Measurements from ENCODE around the gene TPTE. TPM values are rescaled to one million over a fixed set of nuclear protein-coding genes. Genes with fewer than 3 reads are reported as not detected.
"Not testable (repeated sequence)": the region's sequence is repeated elsewhere in the genome, so short reads cannot be mapped to it uniquely, and the experiment has no call there.

Gene TPTE
- total RNA-seq (ENCODE audit: unreplicated experiment), result not detected
- long read RNA-seq, result 0 reads

- Mint-ChIP-seq H3K4me3 (ENCODE audit: unreplicated experiment) (no peak within 1 kb of the TSS), H3K27me3 (ENCODE audit: unreplicated experiment) (peaks cover 18% of the 10 kb centered on the region), H3K27ac (ENCODE audit: unreplicated experiment) (no peak within 1 kb of the TSS), H3K4me1 (ENCODE audit: low read depth, unreplicated experiment) (no peaks in the 10 kb centered on the region), H3K9me3 (ENCODE audit: unreplicated experiment) (peaks cover 43% of the 10 kb centered on the region), H3K36me3 (ENCODE audit: unreplicated experiment) (peaks cover 19% of the 10 kb centered on the region)
- TF ChIP-seq, protein P1, sequence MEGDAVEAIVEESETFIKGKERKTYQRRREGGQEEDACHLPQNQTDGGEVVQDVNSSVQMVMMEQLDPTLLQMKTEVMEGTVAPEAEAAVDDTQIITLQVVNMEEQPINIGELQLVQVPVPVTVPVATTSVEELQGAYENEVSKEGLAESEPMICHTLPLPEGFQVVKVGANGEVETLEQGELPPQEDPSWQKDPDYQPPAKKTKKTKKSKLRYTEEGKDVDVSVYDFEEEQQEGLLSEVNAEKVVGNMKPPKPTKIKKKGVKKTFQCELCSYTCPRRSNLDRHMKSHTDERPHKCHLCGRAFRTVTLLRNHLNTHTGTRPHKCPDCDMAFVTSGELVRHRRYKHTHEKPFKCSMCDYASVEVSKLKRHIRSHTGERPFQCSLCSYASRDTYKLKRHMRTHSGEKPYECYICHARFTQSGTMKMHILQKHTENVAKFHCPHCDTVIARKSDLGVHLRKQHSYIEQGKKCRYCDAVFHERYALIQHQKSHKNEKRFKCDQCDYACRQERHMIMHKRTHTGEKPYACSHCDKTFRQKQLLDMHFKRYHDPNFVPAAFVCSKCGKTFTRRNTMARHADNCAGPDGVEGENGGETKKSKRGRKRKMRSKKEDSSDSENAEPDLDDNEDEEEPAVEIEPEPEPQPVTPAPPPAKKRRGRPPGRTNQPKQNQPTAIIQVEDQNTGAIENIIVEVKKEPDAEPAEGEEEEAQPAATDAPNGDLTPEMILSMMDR (IDR thresholded peaks at IDR 0.05; ENCODE audit: partially characterized antibody, unreplicated experiment), result no peak
- no peak for DNase-seq
Observed at GRCh38 chr21:10521091-10521598, at the start of gene TPTE. TSS of gene TPTE (plus strand) at chr21:10521583. CDS start at chr21:10538724, 17,141 bp downstream.

DNA sequence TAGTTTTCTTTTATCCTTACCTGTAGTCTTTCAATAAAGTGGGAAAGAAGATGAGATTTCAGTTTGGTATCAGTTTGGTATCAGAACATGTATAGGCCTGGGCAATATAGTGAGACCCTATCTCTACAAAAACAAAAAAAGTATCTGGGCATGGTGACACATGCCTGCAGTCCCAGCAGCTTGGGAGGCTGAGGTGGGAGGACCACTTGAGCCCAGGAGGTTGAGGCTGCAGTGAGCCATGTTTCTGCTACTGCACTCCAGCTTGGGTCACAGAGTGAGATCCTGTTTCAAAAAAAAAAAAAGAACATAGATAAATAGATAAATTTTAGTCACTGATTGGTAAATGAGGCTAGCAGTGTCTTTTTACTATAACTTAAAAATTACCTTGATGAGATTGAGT lies 49.4 kb upstream of the TPTE start:
- H3K27ac Mint-ChIP-seq (ENCODE audit: unreplicated experiment); H3K27me3 Mint-ChIP-seq (ENCODE audit: unreplicated experiment); H3K4me3 Mint-ChIP-seq (ENCODE audit: unreplicated experiment); DNase-seq; H3K9me3 Mint-ChIP-seq (ENCODE audit: unreplicated experiment); H3K4me1 Mint-ChIP-seq (ENCODE audit: low read depth, unreplicated experiment); H3K36me3 Mint-ChIP-seq (ENCODE audit: unreplicated experiment): not testable (repeated sequence)

GRCh38 chr21:10477794-10478193 lies 43.6 kb upstream of the TPTE start:
- not testable (repeated sequence) for H3K27me3 Mint-ChIP-seq (ENCODE audit: unreplicated experiment); H3K27ac Mint-ChIP-seq (ENCODE audit: unreplicated experiment); H3K36me3 Mint-ChIP-seq (ENCODE audit: unreplicated experiment); H3K4me1 Mint-ChIP-seq (ENCODE audit: low read depth, unreplicated experiment); H3K4me3 Mint-ChIP-seq (ENCODE audit: unreplicated experiment); DNase-seq; H3K9me3 Mint-ChIP-seq (ENCODE audit: unreplicated experiment)

DNA sequence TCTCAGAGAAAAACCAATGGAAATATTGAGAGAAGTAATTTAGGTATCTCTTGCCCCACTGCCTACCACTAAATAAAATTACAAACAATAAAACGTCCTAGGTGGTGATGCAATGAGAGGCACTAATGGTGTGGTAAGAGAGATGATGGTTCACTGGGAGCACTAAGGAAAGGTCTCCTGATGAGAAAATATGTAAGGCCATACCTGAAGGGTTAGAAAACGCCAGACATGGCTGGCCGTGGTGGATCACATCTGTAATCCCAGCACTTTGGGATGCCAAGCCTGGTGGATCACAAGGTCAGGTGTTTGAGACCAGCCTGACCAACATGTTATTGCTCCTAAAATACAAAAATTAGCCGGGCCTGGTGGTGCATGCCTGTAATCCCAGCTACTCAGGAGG lies 41.5 kb upstream of the TPTE start:
- not testable (repeated sequence) for H3K27ac Mint-ChIP-seq (ENCODE audit: unreplicated experiment); H3K9me3 Mint-ChIP-seq (ENCODE audit: unreplicated experiment); H3K4me1 Mint-ChIP-seq (ENCODE audit: low read depth, unreplicated experiment)

GRCh38 chr21:10484864-10485263 lies 36.5 kb upstream of the TPTE start:
- not testable (repeated sequence) for H3K36me3 Mint-ChIP-seq (ENCODE audit: unreplicated experiment); H3K4me3 Mint-ChIP-seq (ENCODE audit: unreplicated experiment); H3K27ac Mint-ChIP-seq (ENCODE audit: unreplicated experiment); DNase-seq; H3K27me3 Mint-ChIP-seq (ENCODE audit: unreplicated experiment); H3K4me1 Mint-ChIP-seq (ENCODE audit: low read depth, unreplicated experiment); H3K9me3 Mint-ChIP-seq (ENCODE audit: unreplicated experiment)

More for the DNA sequence above, 41.5 kb upstream of the TPTE start:
- not testable (repeated sequence) for H3K36me3 Mint-ChIP-seq (ENCODE audit: unreplicated experiment); H3K4me3 Mint-ChIP-seq (ENCODE audit: unreplicated experiment); DNase-seq; H3K27me3 Mint-ChIP-seq (ENCODE audit: unreplicated experiment)

- H3K27ac Mint-ChIP-seq (ENCODE audit: unreplicated experiment); H3K4me1 Mint-ChIP-seq (ENCODE audit: low read depth, unreplicated experiment); H3K36me3 Mint-ChIP-seq (ENCODE audit: unreplicated experiment); H3K9me3 Mint-ChIP-seq (ENCODE audit: unreplicated experiment); H3K4me3 Mint-ChIP-seq (ENCODE audit: unreplicated experiment); DNase-seq; H3K27me3 Mint-ChIP-seq (ENCODE audit: unreplicated experiment): not testable (repeated sequence)
Observed at GRCh38 chr21:10490453-10490852, 30.9 kb upstream of the TPTE start.

DNA sequence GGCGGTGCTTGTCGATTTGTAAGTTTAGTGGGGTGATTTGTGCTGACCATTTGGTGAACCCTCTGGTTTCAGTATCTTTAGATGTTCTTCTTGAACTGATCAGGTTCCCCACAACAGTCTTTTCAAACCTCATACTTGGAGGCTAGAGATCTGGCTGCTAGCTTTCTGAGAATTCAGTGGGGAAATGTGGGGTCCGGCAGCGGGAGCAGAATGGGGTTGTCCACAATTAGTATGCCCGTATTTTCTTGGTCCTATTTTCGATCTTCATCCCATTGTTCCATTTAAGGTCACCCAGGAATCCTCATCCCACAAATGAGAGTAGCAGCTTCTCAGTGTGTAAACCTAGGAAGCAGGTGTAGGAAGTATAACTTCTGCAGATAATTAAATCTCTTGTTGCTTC lies 10.3 kb upstream of the TPTE start:
- Mint-ChIP-seq H3K4me1 (ENCODE audit: low read depth, unreplicated experiment) (no peaks in the 10 kb centered on the region), H3K36me3 (ENCODE audit: unreplicated experiment) (peaks cover 8% of the 10 kb centered on the region), H3K4me3 (ENCODE audit: unreplicated experiment) (no peak overlapping the region), H3K9me3 (ENCODE audit: unreplicated experiment) (peaks cover 12% of the 10 kb centered on the region), H3K27me3 (ENCODE audit: unreplicated experiment) (peaks cover 5% of the 10 kb centered on the region), H3K27ac (ENCODE audit: unreplicated experiment) (no peak overlapping the region)
- TF ChIP-seq, protein P1 (IDR thresholded peaks at IDR 0.05; ENCODE audit: partially characterized antibody, unreplicated experiment), result no peak
- DNase-seq, result no peak

- Mint-ChIP-seq H3K27me3 (ENCODE audit: unreplicated experiment) (peaks cover 23% of the 10 kb centered on the region), H3K9me3 (ENCODE audit: unreplicated experiment) (peaks cover 38% of the 10 kb centered on the region), H3K36me3 (ENCODE audit: unreplicated experiment) (peaks cover 15% of the 10 kb centered on the region)
- not testable (repeated sequence) for DNase-seq; H3K4me1 Mint-ChIP-seq (ENCODE audit: low read depth, unreplicated experiment); H3K4me3 Mint-ChIP-seq (ENCODE audit: unreplicated experiment); H3K27ac Mint-ChIP-seq (ENCODE audit: unreplicated experiment)
Observed at GRCh38 chr21:10516889-10517288, 4.5 kb upstream of the TPTE start.

- not testable (repeated sequence) for H3K4me1 Mint-ChIP-seq (ENCODE audit: low read depth, unreplicated experiment); DNase-seq; H3K27ac Mint-ChIP-seq (ENCODE audit: unreplicated experiment); H3K4me3 Mint-ChIP-seq (ENCODE audit: unreplicated experiment)
- peaks cover 40% of the 10 kb centered on the region for H3K9me3 Mint-ChIP-seq (ENCODE audit: unreplicated experiment)
- H3K27me3 Mint-ChIP-seq (ENCODE audit: unreplicated experiment), result peaks cover 21% of the 10 kb centered on the region
- H3K36me3 Mint-ChIP-seq (ENCODE audit: unreplicated experiment), result peaks cover 15% of the 10 kb centered on the region
Observed at GRCh38 chr21:10517904-10518303, 3.5 kb upstream of the TPTE start.

DNA sequence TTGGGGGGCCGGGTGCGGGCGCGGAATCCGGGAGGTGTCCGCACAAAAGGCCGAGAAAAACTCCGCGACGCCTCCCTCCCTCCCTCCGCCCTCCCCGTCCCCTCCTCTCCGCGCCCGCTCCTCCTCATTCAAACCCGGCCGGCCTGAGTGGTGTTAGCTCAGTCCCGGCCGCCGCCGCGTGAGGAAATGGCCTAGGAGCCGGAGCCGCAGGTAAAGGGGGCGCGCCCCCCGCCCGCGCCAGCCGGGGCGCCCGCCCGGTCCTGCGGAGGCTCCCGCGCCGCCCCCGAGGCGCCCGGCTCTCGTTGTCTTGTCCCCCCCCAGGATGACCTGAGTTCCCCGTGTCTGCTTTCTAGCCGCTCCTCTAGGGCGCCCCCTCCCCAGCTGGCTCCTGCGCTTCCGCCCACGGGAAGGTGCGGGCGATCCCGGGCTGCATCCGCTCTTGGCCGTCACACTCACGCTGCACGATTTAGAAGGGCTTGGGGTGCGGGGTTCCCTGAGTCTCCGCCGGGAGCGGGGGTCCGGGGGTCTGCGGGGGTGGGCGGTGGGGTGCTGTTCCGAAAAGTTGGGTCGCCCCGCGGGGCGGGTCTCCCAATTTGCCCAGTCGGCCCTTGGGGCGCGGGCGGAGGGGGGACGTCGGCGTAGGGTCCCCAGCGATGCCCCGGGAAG lies 585 bp downstream of the TPTE start:
- DNase-seq; H3K4me3 Mint-ChIP-seq (ENCODE audit: unreplicated experiment); H3K4me1 Mint-ChIP-seq (ENCODE audit: low read depth, unreplicated experiment); H3K27ac Mint-ChIP-seq (ENCODE audit: unreplicated experiment): not testable (repeated sequence)
- peaks cover 17% of the 10 kb centered on the region for H3K27me3 Mint-ChIP-seq (ENCODE audit: unreplicated experiment)
- H3K36me3 Mint-ChIP-seq (ENCODE audit: unreplicated experiment), result peaks cover 19% of the 10 kb centered on the region
- peaks cover 41% of the 10 kb centered on the region for H3K9me3 Mint-ChIP-seq (ENCODE audit: unreplicated experiment)

All from glutamatergic neuron (in vitro differentiated cells).